AG04450 (cell line): ENCODE data around the gene SRL. TPM values are rescaled to one million over a fixed set of nuclear protein-coding genes. Genes with fewer than 3 reads are reported as not detected.

Experiments
- CTCF ChIA-PET: fragments of 300-600, 350-600 bp; formaldehyde crosslinking; extraction: SDS; loops from one replicate; lab custom pipeline; 2022; ENCODE audit warnings: antibody characterized with exemption, inconsistent platforms; lab: Charles Lee
- POLR2A ChIA-PET: fragments of 350-600 bp; formaldehyde crosslinking; extraction: SDS; loops from one replicate; lab custom pipeline; 2021; ENCODE audit warnings: antibody characterized with exemption, inconsistent platforms; lab: Yijun Ruan, JAX
- DNase-seq: peaks from one replicate; pipeline ENCODE4 v3.0.0-alpha.2; 2011; ENCODE audit warnings: low read depth, low spot score
- H3K27ac ChIP-seq: one replicate; pipeline ENCODE4 v1.5.1; 2012; ENCODE audit warnings: low read depth, low read length, control low read depth
- H3K27me3 ChIP-seq: one replicate; pipeline ENCODE4 v1.6.0; 2012; ENCODE audit warnings: low read length; ENCODE audit not compliant: control insufficient read depth, insufficient read depth
- H3K4me3 ChIP-seq: 2 replicates; pipeline ENCODE4 v1.5.1; 2011; ENCODE audit warnings: mild to moderate bottlenecking, low read depth, low read length, control low read depth
- H3K9me3 ChIP-seq: 2 replicates; pipeline ENCODE4 v1.5.1; 2012; ENCODE audit warnings: low read length; ENCODE audit not compliant: control insufficient read depth, insufficient read depth
- polyA plus RNA-seq: library from polyadenylated mRNA; depleted of rRNA; stranded (reverse); fragments of >200 nt; gene quantifications from 2 replicates; pipeline ENCODE4 v1.2.3, GENCODE V29; 2011
- TF ChIP-seq, protein P1 (sequence below): IDR thresholded peaks from 2 replicates; pipeline ENCODE4 v1.5.1; 2011; ENCODE audit warnings: low read depth, low read length, control low read depth, inconsistent platforms

Gene SRL
- polyA plus RNA-seq, 1 experiment, result 0.05 TPM

DNA sequence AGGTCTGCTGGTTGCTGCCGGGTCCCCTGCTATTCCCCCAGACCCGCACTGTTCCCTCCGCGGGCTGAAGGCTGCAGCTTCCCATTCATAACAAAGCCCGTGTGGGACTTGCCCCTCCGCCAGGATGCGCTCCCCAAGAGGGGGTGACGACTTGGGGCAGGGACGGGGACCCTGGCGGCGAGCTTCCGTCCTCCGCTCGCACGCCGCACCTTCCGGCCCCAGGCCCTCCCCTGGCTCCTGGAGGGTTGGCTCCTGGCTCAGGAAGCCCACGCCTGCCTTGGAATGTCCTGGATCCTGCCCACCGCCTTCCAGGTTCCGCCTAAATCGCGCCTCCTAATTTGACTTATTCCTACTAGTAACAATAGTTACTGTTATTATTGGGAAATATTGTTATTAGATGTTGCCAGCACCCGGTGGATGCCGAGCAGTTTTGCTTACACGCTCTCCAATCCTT is 32.0 kb upstream of the SRL start:
- Histone ChIP-seq H3K9me3 (no peaks in the 10 kb centered on the region; the same call in 1 of the 2 replicates), H3K4me3 (peak overlapping the region; percentile 84), H3K27me3 (no peaks in the 10 kb centered on the region), H3K27ac (peak overlapping the region; percentile 87)
- POLR2A ChIA-PET, result interaction anchor here (0.6 to 1.4 kb wide), 10 partner anchors 10 to 100 kb away, joined by 3 to 11 read pairs (median 4); no protein-coding TSS in a partner anchor
- DNase-seq, result no peak
- CTCF ChIA-PET, result interaction anchor here (0.7 to 2.2 kb wide), 7 partner anchors 10 to 58 kb away, joined by 3 to 10 read pairs (median 5); no protein-coding TSS in a partner anchor
- TF ChIP-seq, protein P1, sequence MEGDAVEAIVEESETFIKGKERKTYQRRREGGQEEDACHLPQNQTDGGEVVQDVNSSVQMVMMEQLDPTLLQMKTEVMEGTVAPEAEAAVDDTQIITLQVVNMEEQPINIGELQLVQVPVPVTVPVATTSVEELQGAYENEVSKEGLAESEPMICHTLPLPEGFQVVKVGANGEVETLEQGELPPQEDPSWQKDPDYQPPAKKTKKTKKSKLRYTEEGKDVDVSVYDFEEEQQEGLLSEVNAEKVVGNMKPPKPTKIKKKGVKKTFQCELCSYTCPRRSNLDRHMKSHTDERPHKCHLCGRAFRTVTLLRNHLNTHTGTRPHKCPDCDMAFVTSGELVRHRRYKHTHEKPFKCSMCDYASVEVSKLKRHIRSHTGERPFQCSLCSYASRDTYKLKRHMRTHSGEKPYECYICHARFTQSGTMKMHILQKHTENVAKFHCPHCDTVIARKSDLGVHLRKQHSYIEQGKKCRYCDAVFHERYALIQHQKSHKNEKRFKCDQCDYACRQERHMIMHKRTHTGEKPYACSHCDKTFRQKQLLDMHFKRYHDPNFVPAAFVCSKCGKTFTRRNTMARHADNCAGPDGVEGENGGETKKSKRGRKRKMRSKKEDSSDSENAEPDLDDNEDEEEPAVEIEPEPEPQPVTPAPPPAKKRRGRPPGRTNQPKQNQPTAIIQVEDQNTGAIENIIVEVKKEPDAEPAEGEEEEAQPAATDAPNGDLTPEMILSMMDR, result peak; percentile 34

GRCh38 chr16:4272114-4272956 is 30.5 kb upstream of the SRL start:
- Histone ChIP-seq H3K9me3 (no peaks in the 10 kb centered on the region; the same call in 1 of the 2 replicates), H3K4me3 (peak overlapping the region; percentile 84), H3K27me3 (no peaks in the 10 kb centered on the region), H3K27ac (peak overlapping the region; percentile 68)
- ChIA-PET CTCF (interaction anchor here (0.6 to 2.2 kb wide), 8 partner anchors 11 to 512 kb away, joined by 3 to 10 read pairs (median 4); no protein-coding TSS in a partner anchor), POLR2A (interaction anchor here (0.6 to 1.4 kb wide), 20 partner anchors 12 to 324 kb away, joined by 3 to 11 read pairs (median 4); no protein-coding TSS in a partner anchor)
- DNase-seq, result no peak
- TF ChIP-seq, protein P1, result no peak

DNA sequence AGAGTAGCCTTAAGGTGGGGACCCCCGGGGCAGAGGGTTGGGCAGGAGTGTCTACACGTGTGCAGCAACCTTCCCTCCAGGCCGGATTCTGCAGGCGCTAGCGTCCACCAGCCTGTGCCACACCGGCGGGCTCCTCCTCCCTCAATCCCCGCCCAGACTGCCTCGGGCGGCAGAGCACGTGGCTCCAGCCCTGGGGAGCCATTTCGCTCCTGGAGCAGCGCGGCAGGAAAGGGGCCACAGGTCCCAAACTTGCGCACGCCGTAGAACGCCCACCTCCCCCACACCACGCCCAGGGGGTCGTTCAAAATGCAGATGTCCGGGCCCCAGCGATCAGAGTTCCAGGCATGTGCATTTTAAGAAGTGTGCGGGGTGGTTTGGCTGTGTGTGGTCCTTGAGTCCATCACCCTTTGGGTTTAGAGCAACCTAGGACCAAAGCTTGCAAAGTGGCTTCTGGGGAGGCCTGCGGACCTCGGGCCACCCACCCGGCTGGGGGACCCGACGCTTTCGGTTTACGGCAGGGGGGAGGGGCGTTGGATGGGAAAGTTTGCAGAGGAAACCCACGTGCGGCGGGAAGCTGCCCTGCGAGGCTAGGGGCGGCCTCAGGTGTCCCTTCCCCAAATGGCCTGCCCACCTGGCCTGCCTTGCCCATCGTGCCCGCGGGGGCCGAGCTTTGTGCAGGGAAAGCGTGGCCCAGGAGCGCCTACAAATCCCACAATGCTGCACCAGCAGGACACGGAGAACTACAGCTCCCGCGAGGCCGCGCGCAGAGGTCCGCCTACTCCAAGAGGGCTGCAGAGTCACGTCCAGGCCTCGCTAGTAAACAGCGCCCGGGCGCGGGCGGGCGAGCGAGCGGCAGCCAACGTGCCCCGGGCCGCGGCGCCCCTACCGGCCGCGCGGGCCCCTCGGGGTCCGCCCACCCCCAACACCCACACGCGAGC is 29.6 kb upstream of the SRL start:
- Histone ChIP-seq H3K9me3 (no peaks in the 10 kb centered on the region; the same call in 1 of the 2 replicates), H3K4me3 (peak overlapping the region; percentile 84), H3K27me3 (no peaks in the 10 kb centered on the region), H3K27ac (peak overlapping the region; percentile 70)
- ChIA-PET CTCF (interaction anchor here (0.6 to 4.7 kb wide), 4 partner anchors 18 to 132 kb away, joined by 3 to 20 read pairs (median 4); no protein-coding TSS in a partner anchor), POLR2A (interaction anchor here (0.5 to 1.4 kb wide), 7 partner anchors 18 to 229 kb away, joined by 3 to 5 read pairs (median 4); no protein-coding TSS in a partner anchor)
- TF ChIP-seq, protein P1, result no peak
- peak; percentile 76 for DNase-seq

- H3K27ac ChIP-seq, result no peak overlapping the region
- no peaks in the 10 kb centered on the region; the same call in 1 of the 2 replicates for H3K9me3 ChIP-seq
- DNase-seq, result no peak
- H3K4me3 ChIP-seq, result no peak overlapping the region
- TF ChIP-seq, protein P1, result no peak
- POLR2A ChIA-PET, result no interaction called here
- H3K27me3 ChIP-seq, result no peaks in the 10 kb centered on the region
- CTCF ChIA-PET, result interaction anchor here (4.7 kb wide), 1 partner anchor 17 kb away, joined by 20 read pairs; no protein-coding TSS in a partner anchor
Observed at GRCh38 chr16:4270595-4270994, 28.7 kb upstream of the SRL start.
